Neural progenitor cell (in vitro differentiated cells): ENCODE data around the gene ZNF71. TPM values are rescaled to one million over a fixed set of nuclear protein-coding genes. Genes with fewer than 3 reads are reported as not detected.

Experiments used
- DNase-seq: peaks from one replicate; pipeline ENCODE4 v3.0.0-alpha.2; 2016; ENCODE audit warnings: low spot score
- H2AFZ ChIP-seq: fragments of 200-600 bp; sonication (generic); replicated peaks from 2 replicates; pipeline ENCODE4 v1.6.1; 2016; ENCODE audit warnings: antibody characterized with exemption
- H3F3A ChIP-seq: fragments of 200-600 bp; sonication (generic); 2 replicates; pipeline ENCODE4 v1.6.1; 2016; ENCODE audit warnings: antibody characterized with exemption, low read depth
- H3K27ac ChIP-seq: fragments of 200-600 bp; sonication (generic); 2 replicates; pipeline ENCODE4 v1.5.1; 2016; ENCODE audit warnings: mild to moderate bottlenecking
- H3K27me3 ChIP-seq: fragments of 200-600 bp; sonication (generic); 2 replicates; pipeline ENCODE4 v1.6.1; 2016; ENCODE audit warnings: mild to moderate bottlenecking, moderate library complexity
- H3K36me3 ChIP-seq: fragments of 200-600 bp; sonication (generic); 2 replicates; pipeline ENCODE4 v1.5.1; 2016
- H3K4me1 ChIP-seq: fragments of 200-600 bp; sonication (generic); 2 replicates; pipeline ENCODE4 v1.6.1; 2016; ENCODE audit warnings: mixed run types
- H3K4me2 ChIP-seq: fragments of 200-600 bp; sonication (generic); 2 replicates; pipeline ENCODE4 v1.6.1; 2016
- H3K4me3 ChIP-seq: fragments of 200-600 bp; sonication (generic); 2 replicates; pipeline ENCODE4 v1.5.1; 2016
- H3K79me2 ChIP-seq: fragments of 200-600 bp; sonication (generic); 2 replicates; pipeline ENCODE4 v1.6.1; 2016; ENCODE audit warnings: low read depth
- H3K9ac ChIP-seq: fragments of 200-600 bp; sonication (generic); 2 replicates; pipeline ENCODE4 v1.6.1; 2016
- H3K9me3 ChIP-seq: fragments of 200-600 bp; sonication (generic); 2 replicates; pipeline ENCODE4 v1.5.1; 2016; ENCODE audit warnings: low read depth
- H4K20me1 ChIP-seq: fragments of 200-600 bp; sonication (generic); 2 replicates; pipeline ENCODE4 v1.6.1; 2016; ENCODE audit warnings: low read depth
- H3K27ac Mint-ChIP-seq: 3 replicates; pipeline ENCODE4 v1.8.0; 2021; ENCODE audit warnings: mixed read lengths
- H3K27me3 Mint-ChIP-seq: 2 replicates; pipeline ENCODE4 v1.8.0; 2022; ENCODE audit warnings: low read depth, mild to moderate bottlenecking, inconsistent platforms, moderate library complexity, mixed read lengths; ENCODE audit not compliant: insufficient read depth
- H3K36me3 Mint-ChIP-seq: 3 replicates; pipeline ENCODE4 v1.8.0; 2021; ENCODE audit warnings: mixed read lengths
- H3K4me1 Mint-ChIP-seq: 3 replicates; pipeline ENCODE4 v1.8.0; 2021; ENCODE audit warnings: mixed read lengths
- H3K4me3 Mint-ChIP-seq: 3 replicates; pipeline ENCODE4 v1.8.0; 2021; ENCODE audit warnings: mild to moderate bottlenecking, moderate library complexity, mixed read lengths
- H3K9me3 Mint-ChIP-seq: 3 replicates; pipeline ENCODE4 v1.8.0; 2020; ENCODE audit warnings: mixed read lengths
- CTCF ChIP-seq: fragments of 200-600 bp; sonication (generic); IDR thresholded peaks from 2 replicates; pipeline ENCODE4 v1.5.1; 2017; ENCODE audit warnings: antibody characterized with exemption, mild to moderate bottlenecking
- EZH2 ChIP-seq: fragments of 200-600 bp; sonication (generic); IDR thresholded peaks from 2 replicates; pipeline ENCODE4 v1.6.1; 2017; ENCODE audit warnings: antibody characterized with exemption, mild to moderate bottlenecking, moderate library complexity
- EZH2phosphoT487 ChIP-seq: fragments of 200-600 bp; sonication (generic); IDR thresholded peaks from 2 replicates; pipeline ENCODE4 v1.6.1; 2017; ENCODE audit warnings: antibody characterized with exemption
- total RNA-seq: library from RNA; depleted of rRNA; stranded (reverse); fragments of >200 nt; gene quantifications from 2 replicates; pipeline ENCODE4 v1.2.3, GENCODE V29; 2015; ENCODE audit warnings: low replicate concordance

Gene ZNF71
- total RNA-seq, 1 donor from 2014 or later, result 9.3 TPM

- H3K79me2 ChIP-seq, result peaks cover 10% of the 10 kb centered on the region
- H3K27me3 Mint-ChIP-seq, result peaks cover 3% of the 10 kb centered on the region
- H3K36me3 Mint-ChIP-seq, result peaks cover 78% of the 10 kb centered on the region
- H3K4me3 Mint-ChIP-seq, result no peak overlapping the region
- H3K36me3 ChIP-seq, result peaks cover 86% of the 10 kb centered on the region
- H3K27ac ChIP-seq, result no peak overlapping the region
- H2AFZ ChIP-seq, result no peak overlapping the region
- H3K9ac ChIP-seq, result no peak overlapping the region
- H3K9me3 Mint-ChIP-seq, result peaks cover 84% of the 10 kb centered on the region
- H3K4me1 ChIP-seq, result no peaks in the 10 kb centered on the region
- H3K9me3 ChIP-seq, result peaks cover 78% of the 10 kb centered on the region
- peaks cover 4% of the 10 kb centered on the region for H3F3A ChIP-seq
- H3K4me3 ChIP-seq, result no peak overlapping the region
- no peaks in the 10 kb centered on the region for H4K20me1 ChIP-seq
- no peak overlapping the region for H3K27ac Mint-ChIP-seq
- DNase-seq, result no peak
- TF ChIP-seq EZH2phosphoT487 (no peak), CTCF (no peak), EZH2 (no peak)
- H3K27me3 ChIP-seq, result no peaks in the 10 kb centered on the region
- peaks cover 4% of the 10 kb centered on the region for H3K4me1 Mint-ChIP-seq
- no peak overlapping the region for H3K4me2 ChIP-seq
These were observed 22.5 kb upstream of the ZNF71 start for GRCh38 chr19:56572589-56572988.

- Mint-ChIP-seq H3K4me1 (no peaks in the 10 kb centered on the region), H3K4me3 (no peak overlapping the region), H3K27ac (no peak overlapping the region), H3K9me3 (peaks cover 86% of the 10 kb centered on the region), H3K36me3 (peaks cover 83% of the 10 kb centered on the region), H3K27me3 (no peaks in the 10 kb centered on the region)
- no peaks in the 10 kb centered on the region for H4K20me1 ChIP-seq
- H3K4me2 ChIP-seq, result no peak overlapping the region
- TF ChIP-seq EZH2phosphoT487 (no peak), EZH2 (no peak), CTCF (no peak)
- H3K9ac ChIP-seq, result no peak overlapping the region
- H3K27ac ChIP-seq, result no peak overlapping the region
- peaks cover 84% of the 10 kb centered on the region for H3K36me3 ChIP-seq
- no peak overlapping the region for H2AFZ ChIP-seq
- no peaks in the 10 kb centered on the region for H3K79me2 ChIP-seq
- H3K4me1 ChIP-seq, result no peaks in the 10 kb centered on the region
- H3K9me3 ChIP-seq, result peaks cover 83% of the 10 kb centered on the region
- H3K4me3 ChIP-seq, result no peak overlapping the region
- no peak for DNase-seq
- H3F3A ChIP-seq, result peaks cover 9% of the 10 kb centered on the region
- no peaks in the 10 kb centered on the region for H3K27me3 ChIP-seq
These were observed 21.2 kb upstream of the ZNF71 start for GRCh38 chr19:56573914-56574313.

- no peak for DNase-seq
- Mint-ChIP-seq H3K27me3 (no peaks in the 10 kb centered on the region), H3K27ac (no peak overlapping the region), H3K9me3 (peaks cover 83% of the 10 kb centered on the region), H3K4me3 (no peak overlapping the region), H3K36me3 (peaks cover 67% of the 10 kb centered on the region), H3K4me1 (no peaks in the 10 kb centered on the region)
- Histone ChIP-seq H3K27me3 (no peaks in the 10 kb centered on the region), H3K4me3 (no peak overlapping the region), H3K9me3 (peaks cover 76% of the 10 kb centered on the region), H4K20me1 (no peaks in the 10 kb centered on the region), H3K27ac (no peak overlapping the region), H3K4me2 (no peak overlapping the region), H3K9ac (no peak overlapping the region), H2AFZ (no peak overlapping the region), H3K79me2 (no peaks in the 10 kb centered on the region), H3K4me1 (no peaks in the 10 kb centered on the region), H3K36me3 (peaks cover 54% of the 10 kb centered on the region), H3F3A (peaks cover 9% of the 10 kb centered on the region)
- TF ChIP-seq EZH2, result no peak
These were observed 17.1 kb upstream of the ZNF71 start for GRCh38 chr19:56577719-56578602.

GRCh38 chr19:56594446-56594782 is 688 bp upstream of the ZNF71 start:
- Histone ChIP-seq H3K4me3 (peak overlapping the region; percentile 79), H3K27ac (no peak overlapping the region), H2AFZ (peak overlapping the region; percentile 95), H3K4me1 (peaks cover 3% of the 10 kb centered on the region), H3K4me2 (peak overlapping the region; percentile 83), H3K27me3 (no peaks in the 10 kb centered on the region), H3F3A (no peaks in the 10 kb centered on the region), H4K20me1 (no peaks in the 10 kb centered on the region), H3K79me2 (peaks cover 43% of the 10 kb centered on the region), H3K36me3 (peaks cover 8% of the 10 kb centered on the region), H3K9me3 (no peaks in the 10 kb centered on the region), H3K9ac (no peak overlapping the region)
- DNase-seq, result no peak
- Mint-ChIP-seq H3K27ac (no peak overlapping the region), H3K4me3 (peak overlapping the region; percentile 97), H3K27me3 (peaks cover 6% of the 10 kb centered on the region), H3K4me1 (peaks cover 8% of the 10 kb centered on the region), H3K36me3 (peaks cover 38% of the 10 kb centered on the region), H3K9me3 (peaks cover 76% of the 10 kb centered on the region)
- TF ChIP-seq EZH2 (no peak), EZH2phosphoT487 (no peak), CTCF (no peak)
